GM12878 (cell line): Measurements from ENCODE around the gene SHROOM4.

Source experiments
- ATF2 ChIP-seq: IDR thresholded peaks from 2 replicates; pipeline ENCODE4 v1.6.1; 2012; ENCODE audit warnings: low read length, inconsistent platforms
- CTCF ChIP-seq, 3 experiments: IDR thresholded peaks in 2 of 3; conservative IDR thresholded peaks in 1 of 3; 2 replicates each; pipeline ENCODE4 v1.5.1; 2011; ENCODE audit warnings: low read depth in 3 of 3, low read length in 3 of 3, mild to moderate bottlenecking in 3 of 3, control low read depth in 2 of 3, moderate library complexity in 2 of 3, inconsistent platforms in 1 of 3, mixed read lengths in 1 of 3; ENCODE audit not compliant: control insufficient read depth in 2 of 3, insufficient read depth in 1 of 3; ENCODE audit errors: extremely low read depth in 1 of 3
- EGR1 ChIP-seq, 2 experiments: IDR thresholded peaks; 1 replicate in 1 of 2; 2 replicates in 1 of 2; pipeline ENCODE4 v1.6.1; 2011 to 2012; ENCODE audit warnings: low read depth in 2 of 2, low read length in 2 of 2, borderline replicate concordance in 1 of 2, mild to moderate bottlenecking in 1 of 2, moderate library complexity in 1 of 2
- EP300 ChIP-seq, 2 experiments: fragments of 150-350 bp in 1 of 2; IDR thresholded peaks; 2 replicates each; pipeline ENCODE4 v1.6.1; 2011 to 2012; ENCODE audit warnings: low read depth in 2 of 2, low read length in 2 of 2, borderline replicate concordance in 1 of 2, improper control_type of control experiment in 1 of 2, inconsistent platforms in 1 of 2; ENCODE audit not compliant: control insufficient read depth in 1 of 2
- FOXM1 ChIP-seq: IDR thresholded peaks from 2 replicates; pipeline ENCODE4 v1.6.1; 2012; ENCODE audit warnings: low read depth, mild to moderate bottlenecking, inconsistent platforms, low read length, moderate library complexity
- HCFC1 ChIP-seq: fragments of 150-350 bp; IDR thresholded peaks from 2 replicates; pipeline ENCODE4 v1.6.1; 2014; ENCODE audit warnings: low read length
- JUNB ChIP-seq: IDR thresholded peaks from 2 replicates; pipeline ENCODE4 v1.6.1; 2016; ENCODE audit warnings: antibody characterized with exemption, mild to moderate bottlenecking
- MYC ChIP-seq: IDR thresholded peaks from 2 replicates; pipeline ENCODE4 v1.6.1; 2011; ENCODE audit warnings: mild to moderate bottlenecking, low read length, moderate library complexity, inconsistent platforms; ENCODE audit not compliant: insufficient read depth, insufficient replicate concordance, insufficient read length, severe bottlenecking
- POLR2A ChIP-seq: IDR thresholded peaks from 2 replicates; pipeline ENCODE4 v1.6.1; 2011; ENCODE audit warnings: low read depth, mild to moderate bottlenecking, low read length
- POLR2AphosphoS2 ChIP-seq: IDR thresholded peaks from 2 replicates; pipeline ENCODE4 v1.6.1; 2011; ENCODE audit warnings: low read depth, mild to moderate bottlenecking, low read length, improper control_type of control experiment, moderate library complexity
- REST ChIP-seq: IDR thresholded peaks from 2 replicates; pipeline ENCODE4 v1.6.1; 2012; ENCODE audit warnings: mild to moderate bottlenecking, low read depth, low read length
- STAT3 ChIP-seq: IDR thresholded peaks from 2 replicates; pipeline ENCODE4 v1.6.1; 2011; ENCODE audit warnings: low read depth, low read length, improper control_type of control experiment
- TF ChIP-seq, protein P1 (sequence below): fragments of 450-650 bp; IDR thresholded peaks from 2 replicates; pipeline ENCODE4 v1.6.1; 2017; ENCODE audit warnings: borderline replicate concordance
- TF ChIP-seq, protein P2 (sequence below): fragments of 450-650 bp; IDR thresholded peaks from 2 replicates; pipeline ENCODE4 v1.6.1; 2017; ENCODE audit warnings: mild to moderate bottlenecking

GRCh38 chrX:50704360-50704759, 109.6 kb downstream of the SHROOM4 start:
- TF ChIP-seq EP300 (IDR thresholded peaks at IDR 0.05; ENCODE audit: borderline replicate concordance in 1 of 2, control insufficient read depth in 1 of 2, low read depth in 2 of 2, low read length in 2 of 2) (no peak), ATF2 (no peak), CTCF (IDR thresholded peaks at IDR 0.05 in 2 of 3, conservative IDR thresholded peaks at IDR 0.05 in 1 of 3; ENCODE audit: control insufficient read depth in 2 of 3, extremely low read depth in 1 of 3, insufficient read depth in 1 of 3, low read depth in 3 of 3, low read length in 3 of 3) (no peak), POLR2A (no peak), JUNB (no peak), FOXM1 (no peak), EGR1 (IDR thresholded peaks at IDR 0.05; ENCODE audit: borderline replicate concordance in 1 of 2, low read depth in 2 of 2, low read length in 2 of 2) (no peak), STAT3 (no peak), REST (no peak), MYC (no peak), POLR2AphosphoS2 (no peak), HCFC1 (no peak)
- TF ChIP-seq, protein P1, sequence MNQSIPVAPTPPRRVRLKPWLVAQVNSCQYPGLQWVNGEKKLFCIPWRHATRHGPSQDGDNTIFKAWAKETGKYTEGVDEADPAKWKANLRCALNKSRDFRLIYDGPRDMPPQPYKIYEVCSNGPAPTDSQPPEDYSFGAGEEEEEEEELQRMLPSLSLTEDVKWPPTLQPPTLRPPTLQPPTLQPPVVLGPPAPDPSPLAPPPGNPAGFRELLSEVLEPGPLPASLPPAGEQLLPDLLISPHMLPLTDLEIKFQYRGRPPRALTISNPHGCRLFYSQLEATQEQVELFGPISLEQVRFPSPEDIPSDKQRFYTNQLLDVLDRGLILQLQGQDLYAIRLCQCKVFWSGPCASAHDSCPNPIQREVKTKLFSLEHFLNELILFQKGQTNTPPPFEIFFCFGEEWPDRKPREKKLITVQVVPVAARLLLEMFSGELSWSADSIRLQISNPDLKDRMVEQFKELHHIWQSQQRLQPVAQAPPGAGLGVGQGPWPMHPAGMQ = no peak
- TF ChIP-seq, protein P2, sequence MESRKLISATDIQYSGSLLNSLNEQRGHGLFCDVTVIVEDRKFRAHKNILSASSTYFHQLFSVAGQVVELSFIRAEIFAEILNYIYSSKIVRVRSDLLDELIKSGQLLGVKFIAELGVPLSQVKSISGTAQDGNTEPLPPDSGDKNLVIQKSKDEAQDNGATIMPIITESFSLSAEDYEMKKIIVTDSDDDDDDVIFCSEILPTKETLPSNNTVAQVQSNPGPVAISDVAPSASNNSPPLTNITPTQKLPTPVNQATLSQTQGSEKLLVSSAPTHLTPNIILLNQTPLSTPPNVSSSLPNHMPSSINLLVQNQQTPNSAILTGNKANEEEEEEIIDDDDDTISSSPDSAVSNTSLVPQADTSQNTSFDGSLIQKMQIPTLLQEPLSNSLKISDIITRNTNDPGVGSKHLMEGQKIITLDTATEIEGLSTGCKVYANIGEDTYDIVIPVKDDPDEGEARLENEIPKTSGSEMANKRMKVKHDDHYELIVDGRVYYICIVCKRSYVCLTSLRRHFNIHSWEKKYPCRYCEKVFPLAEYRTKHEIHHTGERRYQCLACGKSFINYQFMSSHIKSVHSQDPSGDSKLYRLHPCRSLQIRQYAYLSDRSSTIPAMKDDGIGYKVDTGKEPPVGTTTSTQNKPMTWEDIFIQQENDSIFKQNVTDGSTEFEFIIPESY = no peak
